NCI-H2081 (cell line): ENCODE data around the gene RAB17.

ENCODE experiments used
- DNase-seq, 2 experiments: peaks; one replicate each; lab custom pipeline; 2025; lab: John Stamatoyannopoulos, UW

RAB17 gene

DNA sequence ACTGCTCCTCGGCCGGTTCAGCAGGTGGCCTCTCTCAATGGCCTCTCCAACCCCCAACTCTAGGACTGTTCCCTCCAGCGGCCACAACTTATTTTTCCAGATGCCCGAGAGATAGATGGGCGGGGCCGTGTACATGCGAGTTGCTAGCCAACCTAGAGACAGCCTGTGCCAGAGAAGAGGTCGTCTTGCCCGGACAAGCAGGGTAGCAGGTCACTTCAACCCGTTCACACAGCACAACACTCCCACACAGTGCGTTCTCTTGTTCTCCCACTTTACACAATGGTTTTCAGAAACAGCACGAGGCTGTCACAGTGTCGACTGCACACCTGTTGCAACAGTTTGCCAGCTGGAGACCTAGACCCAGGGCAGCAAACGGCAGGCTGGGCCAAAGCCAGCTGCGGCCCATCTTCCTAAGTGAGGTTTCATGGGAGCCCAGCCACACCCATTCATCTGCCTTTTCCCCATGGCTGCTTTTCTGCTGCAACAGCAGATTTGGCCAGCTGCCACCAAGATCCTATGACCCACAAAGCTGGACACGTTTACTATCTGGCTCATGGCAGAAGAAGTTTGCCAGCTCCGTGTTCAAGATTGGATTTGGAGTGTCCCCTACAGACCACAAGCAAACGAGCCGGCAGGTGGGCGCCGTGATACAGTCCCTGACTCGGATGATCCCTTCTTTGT is 31.4 kb downstream of the RAB17 start:
- DNase-seq = no peak

DNA sequence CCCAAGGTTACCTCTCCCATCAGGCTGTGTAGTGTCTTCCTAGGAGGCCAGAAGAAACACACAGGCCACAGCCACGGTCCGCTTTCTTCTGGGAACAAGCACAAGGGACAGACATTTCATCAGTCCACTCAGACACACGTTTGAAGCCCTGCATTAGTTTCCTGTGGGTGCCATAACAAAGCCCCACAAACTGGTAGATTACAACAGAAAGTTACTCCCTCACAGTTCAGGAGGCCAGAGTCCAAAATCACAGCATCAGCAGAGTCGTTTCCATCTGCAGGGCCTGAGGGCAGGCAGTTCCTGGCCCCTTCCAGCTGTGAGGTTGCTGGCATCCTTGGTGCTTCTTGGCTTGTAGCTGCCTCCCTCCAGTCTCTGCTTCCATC is 32.9 kb downstream of the RAB17 start:
- DNase-seq = no peak

DNA sequence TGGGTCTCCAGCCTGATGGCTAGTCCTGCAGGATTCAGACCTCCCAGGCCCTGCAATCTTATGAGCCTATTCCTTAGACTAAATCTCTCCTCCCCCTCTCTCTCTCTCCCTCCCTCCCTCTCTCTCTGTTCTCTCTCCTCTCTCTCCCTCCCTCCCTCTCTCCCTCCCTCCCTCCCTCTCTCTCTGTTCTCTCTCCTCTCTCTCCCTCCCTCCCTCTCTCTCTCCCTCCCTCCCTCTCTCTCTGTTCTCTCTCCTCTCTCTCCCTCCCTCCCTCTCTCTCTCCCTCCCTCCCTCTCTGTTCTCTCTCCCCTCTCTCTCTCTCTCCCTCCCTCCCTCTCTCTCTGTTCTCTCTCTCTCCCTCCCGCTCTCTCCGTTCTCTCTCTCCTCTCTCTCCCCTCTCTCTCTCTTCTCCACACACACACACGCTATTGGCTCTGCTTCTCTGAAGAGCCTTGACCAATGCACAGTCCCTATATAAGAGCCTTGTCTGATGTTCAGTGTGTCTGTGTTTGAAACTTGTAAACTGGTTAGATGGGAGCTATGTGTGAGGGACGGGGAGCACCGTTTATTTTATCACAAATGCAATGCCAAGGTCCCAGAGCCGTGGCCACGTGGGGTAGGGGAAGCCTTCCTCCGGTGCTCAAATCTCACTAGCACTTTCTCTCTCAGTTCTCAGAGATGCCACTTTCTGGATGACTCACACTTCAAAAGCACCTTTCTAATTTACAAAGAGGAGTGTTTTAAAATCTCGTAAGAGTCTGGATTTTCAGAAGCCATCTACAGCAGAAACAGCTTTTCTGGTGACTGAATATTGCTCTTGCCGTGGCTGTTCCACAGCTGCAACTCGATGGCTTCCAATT is 33.5 kb downstream of the RAB17 start:
- no peak for DNase-seq

DNA sequence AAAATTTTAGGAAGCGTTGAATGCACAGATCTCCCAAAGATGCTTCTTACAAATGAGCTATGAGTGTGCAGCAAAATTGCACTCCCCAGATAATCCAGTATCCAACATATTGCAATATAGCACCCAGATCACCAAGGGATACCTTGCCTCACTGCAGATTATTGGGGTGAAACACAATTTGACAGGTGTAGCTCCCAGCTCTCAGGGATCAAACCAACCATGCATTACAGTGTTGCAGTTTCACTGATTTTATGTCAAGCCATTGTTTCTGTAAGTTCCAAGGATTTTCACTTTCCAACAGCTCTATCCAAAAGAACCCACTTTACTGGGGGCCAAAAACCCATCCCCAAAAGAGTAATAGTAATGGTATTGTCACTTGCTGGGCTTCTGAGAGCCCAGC is 35.0 kb downstream of the RAB17 start:
- no peak for DNase-seq

DNA sequence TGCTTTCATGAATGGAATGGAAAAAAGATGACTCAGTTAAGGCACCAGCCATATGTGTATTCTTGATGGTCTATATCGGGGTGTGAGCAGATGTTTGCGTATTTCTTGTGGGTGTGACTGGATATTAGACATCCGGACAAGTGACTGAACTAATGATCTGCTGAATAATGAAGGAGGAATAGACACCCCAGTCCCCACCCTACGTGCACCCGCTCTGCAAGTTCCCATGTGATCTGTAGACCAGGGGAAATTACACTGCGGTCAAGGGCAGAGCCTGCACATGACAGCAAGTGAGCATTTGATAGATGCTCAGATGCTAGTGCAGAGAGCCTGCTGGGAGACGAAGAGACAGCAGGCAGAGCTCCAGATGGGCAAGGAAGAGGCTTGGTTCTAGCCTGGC is 36.6 kb downstream of the RAB17 start:
- DNase-seq = no peak

DNA sequence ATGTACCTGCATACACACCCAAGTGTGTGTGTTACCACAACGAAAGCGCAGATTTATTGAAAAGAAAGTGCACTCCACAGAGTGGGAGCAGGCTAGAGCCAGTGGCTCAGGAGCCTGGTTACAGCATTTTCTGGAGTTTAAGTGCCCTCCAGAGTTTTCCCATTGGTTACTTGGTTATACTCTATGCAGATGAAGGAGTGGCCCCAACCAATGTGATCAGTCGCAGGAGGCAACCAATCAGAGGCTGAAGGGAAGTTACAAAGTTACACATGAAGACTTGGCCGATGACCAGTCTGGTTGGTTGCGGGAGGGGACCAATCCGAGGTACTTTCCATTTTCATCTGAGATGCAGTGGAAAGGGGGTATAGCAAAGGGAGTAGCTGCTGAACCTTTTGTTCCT is 37.6 kb downstream of the RAB17 start:
- DNase-seq = no peak

DNA sequence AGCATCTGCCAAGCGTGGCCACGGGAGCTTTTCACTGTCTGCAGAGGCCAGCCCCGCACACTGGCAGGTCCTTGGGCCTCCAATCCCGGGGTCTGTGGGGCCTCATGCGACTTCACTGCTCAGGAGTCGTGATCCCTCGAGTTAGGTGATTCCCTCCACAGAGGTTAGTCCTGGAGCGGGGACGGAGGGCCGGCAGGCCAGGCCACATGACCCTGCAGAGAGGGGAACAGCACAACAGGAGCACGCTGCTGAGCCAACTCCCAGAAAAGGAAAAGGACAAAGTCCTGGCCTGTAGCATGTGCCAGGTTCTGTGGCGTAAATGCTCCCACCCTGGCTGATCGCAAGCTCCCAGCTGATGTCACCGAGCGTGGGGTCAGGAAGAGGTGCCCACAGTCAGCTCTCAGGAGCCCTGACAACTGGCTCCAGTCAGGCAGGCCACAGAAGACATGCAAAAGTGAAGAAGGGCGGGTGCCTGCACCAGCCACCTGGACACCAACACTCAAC is 39.4 kb downstream of the RAB17 start:
- no peak for DNase-seq

DNA sequence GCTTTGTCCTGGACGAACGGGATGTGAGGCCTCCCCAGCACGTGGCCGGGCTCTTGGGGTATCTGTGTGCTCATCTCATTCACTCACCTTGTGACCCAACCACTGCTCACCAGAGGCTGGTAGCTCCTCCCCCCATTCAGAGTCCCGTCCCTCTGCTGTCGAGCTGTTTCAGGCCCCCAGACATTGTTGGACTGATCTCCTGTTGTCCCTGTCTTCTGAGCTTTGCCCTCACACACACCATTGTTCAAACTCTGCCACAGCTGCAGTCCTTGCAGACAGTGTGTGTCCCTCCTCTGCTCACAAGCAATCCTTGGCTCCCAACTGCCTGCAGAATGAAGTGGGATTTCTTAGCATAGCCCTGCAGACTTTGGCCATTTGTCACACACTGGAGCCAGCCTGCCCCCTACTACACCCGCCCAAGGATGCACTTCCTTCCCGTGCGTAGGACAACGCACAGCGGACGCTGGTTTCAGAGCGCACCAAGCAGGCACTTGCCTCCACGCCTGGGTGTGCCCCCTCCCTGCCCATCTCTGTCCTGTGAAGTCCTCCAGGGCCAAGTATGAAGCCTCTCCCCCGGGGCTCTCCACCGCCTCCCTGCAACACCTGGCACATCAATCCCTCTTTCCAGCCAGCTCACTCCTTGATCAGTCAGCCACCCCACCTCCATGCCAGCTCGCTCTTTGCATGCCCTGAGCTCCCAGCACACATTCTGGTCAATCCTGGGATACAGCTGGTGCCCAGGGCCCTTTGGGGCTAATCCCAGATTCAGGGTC is 40.7 kb downstream of the RAB17 start:
- no peak for DNase-seq

DNA sequence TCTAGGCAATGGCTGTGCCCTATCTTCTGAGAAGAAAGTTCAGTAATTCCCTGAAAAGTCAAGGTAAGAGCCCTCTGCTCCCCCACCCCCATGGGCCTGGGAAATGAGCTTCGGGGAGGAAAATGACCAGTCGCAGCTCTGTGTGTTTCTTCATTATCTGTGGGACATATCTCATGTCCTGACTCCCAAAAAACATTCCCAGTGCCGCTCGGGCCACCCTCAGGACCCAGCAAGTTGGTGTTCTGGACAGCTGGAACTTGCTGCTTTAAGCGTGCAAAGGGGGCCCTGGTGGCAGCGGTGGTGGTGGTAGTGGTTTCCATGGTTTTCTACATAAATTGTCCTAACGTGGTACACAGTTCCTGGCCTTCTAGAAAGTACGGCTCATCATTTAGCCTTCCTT is 41.3 kb downstream of the RAB17 start:
- no peak for DNase-seq

DNA sequence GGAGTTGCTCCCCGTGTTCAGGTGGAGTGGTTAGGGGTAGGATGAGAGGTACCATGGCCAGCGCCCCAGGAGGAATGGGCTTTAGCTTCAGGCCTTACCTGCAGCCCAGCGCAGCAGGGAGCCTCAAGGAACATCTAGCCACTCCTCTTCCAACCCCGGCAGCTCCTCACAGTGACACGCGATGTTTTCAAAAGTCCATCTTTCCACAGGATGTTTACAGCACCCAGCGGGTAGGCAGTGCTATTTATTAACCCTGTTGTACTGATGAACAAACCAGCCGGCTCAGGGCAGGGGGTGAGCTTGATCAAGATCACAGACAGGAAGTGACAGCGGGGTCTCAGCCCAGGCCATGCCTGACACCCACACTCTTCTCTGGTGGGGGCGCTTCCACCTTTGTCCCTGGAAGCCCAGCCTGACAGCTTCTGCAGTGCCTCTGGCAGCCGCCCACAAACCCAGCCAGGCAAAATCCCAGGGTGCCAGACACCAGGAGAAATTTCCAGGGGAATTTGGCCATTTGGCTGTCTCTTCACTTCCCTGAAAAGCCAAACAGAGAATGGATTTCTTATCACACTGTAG is 42.6 kb downstream of the RAB17 start:
- DNase-seq = peak in 1 of 2 experiments; percentile 27

DNA sequence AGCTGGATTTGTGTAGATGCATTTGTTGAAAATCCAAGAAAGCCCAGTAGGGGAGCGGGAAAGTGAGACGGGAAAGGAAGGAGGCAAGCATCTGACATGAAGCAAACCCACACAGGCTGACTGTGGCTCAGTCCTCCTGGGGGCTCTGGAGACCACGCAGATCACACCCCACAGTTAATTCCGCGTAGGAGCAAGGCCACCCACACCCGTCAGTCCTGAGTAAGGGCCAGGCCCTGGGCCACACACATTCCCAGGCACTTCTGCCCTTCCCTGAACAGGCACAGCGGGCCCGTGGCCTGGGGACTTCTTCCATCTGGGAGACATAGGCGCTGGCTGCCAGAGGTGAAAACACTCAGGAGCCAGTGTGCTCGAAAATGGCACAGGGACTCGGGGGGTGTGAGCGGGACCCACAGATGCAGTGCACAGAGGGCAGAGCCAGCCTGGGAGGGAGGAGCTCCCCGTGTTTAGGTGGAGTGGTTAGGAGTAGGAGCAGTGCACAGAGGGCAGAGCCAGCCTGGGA is 43.6 kb downstream of the RAB17 start:
- DNase-seq = no peak

DNA sequence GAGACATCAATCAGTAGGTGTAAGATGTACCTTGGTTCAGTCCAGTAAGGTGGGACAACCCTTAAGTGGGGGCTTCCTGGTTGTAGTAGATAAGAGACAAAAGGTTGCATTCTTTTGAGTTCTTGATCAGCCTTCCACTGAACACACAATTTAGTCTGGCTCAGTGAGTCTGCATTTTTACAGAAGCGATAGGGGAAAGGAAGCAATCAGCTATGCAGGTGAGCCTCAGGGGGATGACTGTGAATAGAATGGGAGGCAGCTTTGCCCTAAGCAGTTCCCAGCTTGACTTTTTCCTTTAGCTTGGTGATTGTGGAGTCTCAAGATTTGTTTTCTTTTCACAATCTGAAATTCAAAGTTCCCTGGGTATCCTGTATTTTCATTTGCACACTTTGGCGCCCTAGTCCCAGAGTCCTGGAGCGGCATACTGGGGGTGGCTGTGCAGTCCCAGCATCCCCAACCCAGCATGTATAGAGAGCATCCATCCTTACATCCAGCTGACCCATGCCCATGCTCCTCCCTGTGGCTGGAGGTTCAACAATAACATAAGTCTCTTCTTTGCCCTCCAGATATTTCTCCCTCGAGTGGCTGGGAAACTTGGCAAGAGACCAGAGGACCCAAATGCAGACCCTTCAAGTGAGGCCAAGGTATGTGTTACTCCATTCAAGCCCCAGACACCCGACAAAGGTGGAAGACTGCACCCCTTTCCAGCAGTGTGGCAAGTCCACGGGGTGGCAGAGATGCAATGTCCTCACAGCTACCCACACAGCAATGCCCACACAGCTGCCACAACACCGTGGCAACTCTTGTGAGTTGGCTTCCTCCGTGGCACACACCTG is 44.3 kb downstream of the RAB17 start:
- no peak for DNase-seq

DNA sequence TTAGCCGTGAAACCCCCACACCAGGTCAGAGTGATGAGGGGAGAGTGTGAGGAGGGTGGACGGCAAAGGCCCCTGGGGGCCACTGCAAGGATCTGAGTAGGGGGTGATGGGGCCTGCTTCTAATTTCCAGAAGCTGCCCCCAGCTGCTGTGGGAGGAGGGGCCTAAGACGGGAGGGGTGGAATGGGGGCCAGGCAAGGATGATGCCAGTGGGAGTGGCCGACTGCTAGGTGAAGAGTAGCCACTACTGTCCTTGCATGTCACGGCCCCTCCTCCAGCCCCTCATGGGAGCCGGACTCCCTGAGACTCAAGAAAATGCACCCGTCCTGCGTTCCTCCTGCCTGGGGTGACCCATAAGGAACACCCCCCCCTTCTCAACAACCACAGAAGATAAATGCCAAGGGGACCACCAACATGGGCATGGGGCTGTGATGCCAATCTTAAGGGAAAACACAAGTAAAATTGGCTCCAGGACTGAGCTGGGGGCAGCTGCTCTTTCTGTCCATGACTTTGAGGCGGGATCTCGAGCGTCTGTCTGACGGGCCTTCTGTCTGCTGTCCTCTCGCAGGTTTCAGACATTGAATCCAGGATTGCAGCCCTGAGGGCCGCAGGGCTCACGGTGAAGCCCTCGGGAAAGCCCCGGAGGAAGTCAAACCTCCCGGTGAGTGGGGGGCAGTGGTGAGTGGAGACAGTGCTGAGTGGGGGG is 48.4 kb downstream of the RAB17 start:
- no peak for DNase-seq

DNA sequence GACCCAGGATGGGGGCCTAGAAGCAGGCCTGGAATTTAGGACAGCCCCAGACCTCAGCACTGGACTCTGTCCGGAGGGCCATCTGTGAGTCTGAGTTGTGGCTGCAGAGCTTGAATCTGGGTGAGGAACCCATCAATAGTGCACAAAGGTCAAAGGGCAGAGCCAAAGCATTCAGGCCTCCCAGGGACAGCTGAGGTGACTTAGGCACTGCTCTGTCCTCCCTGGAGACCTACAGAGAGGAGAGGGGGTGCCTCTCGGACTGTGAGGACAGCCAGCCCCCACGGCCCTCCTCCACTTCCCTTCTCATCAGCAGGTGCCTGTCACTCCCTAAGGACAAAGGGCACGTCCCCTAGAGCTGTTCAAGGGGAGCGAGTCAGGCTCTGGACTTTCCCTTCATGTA is 49.3 kb downstream of the RAB17 start:
- no peak for DNase-seq

DNA sequence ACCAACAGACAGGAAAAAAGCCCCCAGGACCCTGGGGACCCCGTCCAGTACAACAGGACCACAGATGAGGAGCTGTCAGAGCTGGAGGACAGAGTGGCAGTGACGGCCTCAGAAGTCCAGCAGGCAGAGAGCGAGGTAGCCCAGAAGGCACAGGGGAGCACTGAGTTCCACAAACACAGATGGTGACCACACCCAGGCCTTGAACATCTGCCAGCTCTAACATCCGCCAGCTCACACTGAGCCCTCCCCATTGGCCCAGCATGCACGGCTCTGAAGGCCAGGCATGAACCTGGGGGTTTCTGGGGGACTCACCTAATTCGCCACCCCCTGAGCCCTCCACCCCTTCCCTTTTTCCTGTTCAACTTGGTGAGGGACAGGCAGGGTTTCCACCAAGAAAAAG is 49.7 kb downstream of the RAB17 start:
- DNase-seq = peak in 1 of 2 experiments; percentile 50

DNA sequence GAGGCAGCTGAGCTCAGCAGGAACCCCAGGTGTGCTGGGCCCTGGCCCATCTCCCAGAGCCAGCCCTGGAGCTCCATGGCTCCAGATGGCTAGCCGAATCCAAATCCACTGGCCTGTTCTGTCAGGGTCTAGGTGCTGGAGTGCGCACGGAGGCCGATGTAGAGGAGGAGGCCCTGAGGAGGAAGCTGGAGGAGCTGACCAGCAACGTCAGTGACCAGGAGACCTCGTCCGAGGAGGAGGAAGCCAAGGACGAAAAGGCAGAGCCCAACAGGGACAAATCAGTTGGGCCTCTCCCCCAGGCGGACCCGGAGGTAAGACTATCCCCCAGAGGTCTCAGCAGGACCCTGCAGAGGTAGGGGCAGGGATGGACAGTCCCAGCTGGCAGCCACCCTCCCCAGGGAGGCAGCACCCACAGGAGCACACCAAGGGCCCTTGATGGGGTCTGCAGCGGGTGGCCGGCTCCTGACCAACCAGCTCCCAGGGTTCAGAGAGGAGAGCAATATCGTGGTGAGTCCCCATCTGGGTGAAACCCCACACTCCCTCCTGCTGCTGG is 50.2 kb downstream of the RAB17 start:
- no peak for DNase-seq

DNA sequence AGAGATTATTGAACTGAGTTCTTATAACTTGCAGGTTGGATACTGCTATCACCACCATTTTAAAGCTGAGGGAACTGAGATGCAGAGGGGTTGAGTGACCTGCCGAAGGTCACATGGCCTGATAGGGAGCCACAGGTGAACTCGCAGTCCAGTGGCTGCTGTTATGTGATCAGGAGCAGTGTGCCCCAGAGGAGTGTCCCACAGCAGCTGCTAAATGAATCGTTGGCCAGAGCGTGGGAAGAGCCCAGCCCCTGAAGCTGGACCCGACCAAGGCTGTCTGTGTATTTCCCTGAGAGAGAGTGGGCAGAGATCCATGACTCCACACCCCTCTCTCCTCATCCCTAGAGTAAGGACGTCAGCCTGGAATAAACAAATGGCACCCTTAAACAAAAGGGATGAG is 50.9 kb downstream of the RAB17 start:
- no peak for DNase-seq

DNA sequence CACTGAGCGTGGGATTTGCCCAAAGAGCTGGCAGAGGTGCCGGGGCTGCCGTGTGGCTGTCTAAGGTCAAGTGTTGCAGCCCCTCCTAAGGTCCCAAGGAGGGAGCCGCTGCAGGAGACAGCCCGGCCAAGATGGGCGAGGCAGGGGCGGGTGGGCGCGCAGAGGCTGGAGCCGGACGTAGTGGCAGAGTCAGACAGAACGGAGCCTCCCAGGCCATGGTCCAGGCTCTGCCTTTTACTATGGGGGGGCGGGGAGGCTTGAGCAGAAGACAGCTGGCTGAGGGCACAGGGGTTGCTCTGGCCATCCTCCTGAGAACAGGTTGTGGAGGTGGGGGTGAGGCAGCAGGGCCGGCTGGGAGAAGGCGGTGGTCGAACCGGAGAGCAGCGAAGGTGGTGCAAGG is 51.6 kb downstream of the RAB17 start:
- DNase-seq = no peak

DNA sequence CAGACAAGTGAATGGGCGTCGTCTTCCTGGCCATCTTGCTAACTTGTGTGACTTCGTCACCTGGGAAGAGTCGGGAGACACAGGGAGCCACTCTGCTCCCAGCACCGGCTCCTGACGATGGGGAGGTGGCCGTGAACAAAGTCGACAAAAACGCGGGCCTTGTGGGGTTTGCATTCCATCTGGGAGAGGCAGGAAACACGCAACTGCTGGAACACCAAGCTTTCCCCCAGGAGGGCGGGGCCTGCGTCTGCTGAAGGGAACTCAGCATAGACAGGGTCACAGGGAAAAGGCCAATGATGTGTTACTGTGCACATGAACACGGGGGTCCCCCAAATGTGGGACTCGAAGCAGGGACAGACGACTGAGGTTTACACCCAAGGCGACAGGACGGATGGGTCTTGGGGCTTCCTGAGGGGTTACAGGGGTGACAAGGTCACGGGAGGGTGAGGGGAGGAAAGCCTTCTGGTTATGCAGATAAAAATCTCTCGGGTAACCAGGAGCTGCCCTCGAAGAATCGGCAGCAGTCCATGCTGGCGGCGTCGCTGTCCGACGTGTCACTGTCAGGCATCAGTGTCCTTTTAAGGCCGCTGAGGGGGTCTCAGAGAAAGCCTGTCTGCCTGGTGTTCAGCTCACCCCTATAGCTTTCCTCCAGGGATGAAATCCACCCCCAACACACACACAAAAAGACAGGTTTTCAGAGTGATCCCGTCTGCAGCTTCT is 52.4 kb downstream of the RAB17 start:
- DNase-seq = no peak

DNA sequence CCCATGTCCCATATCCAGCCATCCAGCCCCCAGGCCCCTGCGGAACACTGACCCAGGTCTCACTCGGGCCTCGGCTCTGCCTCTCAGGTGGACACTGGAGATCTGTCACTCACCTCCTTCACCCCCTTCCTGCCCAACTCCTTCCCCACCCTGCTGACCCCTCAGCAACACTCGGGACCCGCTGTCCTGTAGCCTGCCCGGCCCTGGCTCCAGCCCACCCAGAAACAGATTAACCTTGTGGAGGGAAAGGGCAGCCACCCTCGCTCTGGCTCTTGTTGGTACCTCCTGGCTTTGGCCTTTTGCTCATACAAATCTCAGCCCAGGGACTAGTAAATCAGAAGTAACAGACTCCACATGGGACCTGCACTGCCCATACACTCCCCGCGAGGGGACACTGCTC is 53.9 kb downstream of the RAB17 start:
- DNase-seq = no peak
